ENCODE measurements around the gene NCKAP5.

The NCKAP5 gene

GRCh38 chr2:132652474-132652873 is 915.8 kb downstream of the NCKAP5 start:
- DNase-seq (ENCODE audit: low read depth in 1 of 2, low spot score in 1 of 2) = no peak

DNA sequence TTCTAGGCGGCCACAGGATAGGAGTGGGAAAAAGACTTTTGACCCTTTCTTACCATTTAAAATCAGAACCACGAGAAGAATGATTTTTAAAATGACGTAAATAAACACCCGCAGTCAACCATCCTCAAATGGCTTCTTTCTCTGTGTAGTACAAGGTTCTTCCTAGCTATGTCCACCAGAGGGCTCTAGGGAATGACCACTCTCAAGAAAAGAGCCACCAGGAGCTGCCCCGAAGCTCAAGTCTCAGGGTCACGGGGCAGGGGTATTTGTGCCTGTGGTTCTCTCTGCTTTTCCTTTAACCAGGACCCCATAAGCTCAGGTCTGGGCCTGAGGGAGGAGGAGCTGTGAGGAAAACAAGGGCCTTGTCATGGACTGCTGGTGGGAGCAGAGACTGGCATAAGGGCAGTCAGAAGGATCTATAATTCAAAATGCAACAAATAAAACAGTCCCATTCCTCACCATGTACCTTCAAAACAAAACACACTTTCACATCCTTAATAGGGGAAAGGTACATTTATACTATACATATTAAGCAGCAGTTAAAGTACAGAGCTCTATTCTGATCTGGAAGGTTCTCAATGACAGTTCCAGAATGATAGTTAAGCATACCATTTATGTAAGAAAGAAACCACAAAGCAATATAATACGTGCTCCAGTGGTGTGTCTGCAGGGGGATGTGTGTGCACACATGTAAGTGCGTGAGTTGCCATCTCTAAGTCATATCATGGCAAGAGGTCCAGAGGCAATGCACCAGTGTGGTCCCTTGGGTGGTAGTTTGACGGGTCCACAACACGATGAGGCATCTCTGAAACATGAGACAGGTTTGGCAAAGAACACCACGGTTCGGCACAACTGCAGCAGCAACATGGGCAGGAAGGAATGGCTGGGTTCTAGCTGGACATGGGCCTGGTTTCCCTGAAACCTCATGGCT is 916.9 kb downstream of the NCKAP5 start:
- DNase-seq (ENCODE audit: low read depth in 1 of 2, low spot score in 1 of 2) = no peak

GRCh38 chr2:132646540-132647108 is 921.6 kb downstream of the NCKAP5 start:
- no peak for DNase-seq (ENCODE audit: low read depth in 1 of 2, low spot score in 1 of 2)

GRCh38 chr2:132645722-132646539 is 922.3 kb downstream of the NCKAP5 start:
- no peak for DNase-seq (ENCODE audit: low read depth in 1 of 2, low spot score in 1 of 2)

GRCh38 chr2:132645176-132645575 is 923.1 kb downstream of the NCKAP5 start:
- DNase-seq (ENCODE audit: low read depth in 1 of 2, low spot score in 1 of 2) = no peak

DNA sequence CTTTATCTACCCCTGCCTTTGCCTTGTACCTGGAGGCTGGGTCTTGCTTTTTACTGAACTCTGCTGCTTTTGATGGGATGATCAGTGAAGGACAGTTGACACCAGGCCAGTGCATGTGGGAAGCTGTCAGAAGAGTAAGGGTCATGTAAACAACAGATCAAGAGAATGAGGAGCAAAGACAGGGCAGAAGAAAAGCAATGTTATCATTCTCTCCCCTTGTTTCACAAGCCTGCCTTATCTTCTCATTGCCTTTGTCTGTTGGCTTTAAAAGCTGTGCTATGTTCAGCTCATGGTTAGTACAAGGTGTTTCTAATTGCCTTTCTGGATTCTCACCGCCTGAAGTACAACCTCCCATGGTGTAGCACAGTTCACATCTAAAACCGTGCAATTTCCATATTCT is 925.8 kb downstream of the NCKAP5 start:
- DNase-seq (ENCODE audit: low read depth in 1 of 2, low spot score in 1 of 2) = no peak

- DNase-seq (ENCODE audit: low read depth in 1 of 2, low spot score in 1 of 2) = no peak
Measured at GRCh38 chr2:132641819-132642218, 926.4 kb downstream of the NCKAP5 start.

DNA sequence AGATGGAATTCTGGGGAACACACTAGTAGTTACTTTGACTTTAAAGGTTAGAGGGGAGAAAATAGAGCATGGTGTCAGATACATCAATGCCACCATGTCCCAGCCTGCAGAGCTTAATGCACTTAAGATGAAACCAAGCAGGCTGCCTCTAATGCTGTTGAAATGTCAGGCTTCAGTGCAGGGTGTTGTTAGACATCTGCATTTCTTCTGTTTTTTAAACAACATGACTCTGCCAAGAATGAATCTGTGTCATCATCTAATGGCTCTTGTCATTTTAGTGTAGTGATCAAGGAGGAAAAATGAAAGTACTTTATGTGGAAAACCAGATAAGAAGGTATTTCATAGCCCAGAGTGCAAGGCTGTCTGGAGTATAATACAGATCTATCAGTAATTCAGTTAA is 928.1 kb downstream of the NCKAP5 start:
- DNase-seq (ENCODE audit: low read depth in 1 of 2, low spot score in 1 of 2) = no peak

DNA sequence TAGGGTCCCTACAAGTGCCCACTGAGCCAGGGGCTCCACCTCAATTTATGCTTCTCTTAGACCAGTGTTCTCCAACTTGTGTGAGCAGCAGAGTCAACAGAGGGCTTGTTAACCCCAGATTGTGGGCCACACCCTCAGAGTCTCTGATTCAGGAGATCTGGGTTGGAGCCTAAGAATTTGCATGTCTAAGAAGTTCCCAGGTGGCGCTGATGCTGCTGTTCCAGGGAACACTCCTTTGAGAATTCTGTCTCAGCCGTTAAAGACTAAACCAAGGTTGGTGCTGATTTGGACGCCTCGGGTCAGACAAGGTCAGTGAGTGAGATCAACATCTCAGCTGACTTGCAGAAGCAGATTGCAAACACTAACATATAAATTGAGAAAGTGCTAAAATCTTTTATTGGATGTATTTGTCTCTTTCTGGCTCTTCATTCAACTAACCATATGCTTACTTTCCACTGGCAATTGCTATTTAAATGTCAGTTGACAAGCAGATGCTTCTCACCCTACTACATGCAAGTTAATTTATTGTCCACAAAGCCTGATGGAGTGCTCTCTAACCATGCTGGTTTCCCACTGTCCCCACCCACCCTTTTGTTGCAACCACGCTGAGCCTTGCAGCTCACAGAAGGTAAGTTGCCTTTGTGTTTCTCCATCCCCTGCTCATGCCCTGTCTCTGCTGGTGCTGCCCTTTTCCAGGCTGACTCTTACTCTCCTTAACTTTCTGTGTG is 929.8 kb downstream of the NCKAP5 start:
- no peak for DNase-seq (ENCODE audit: low read depth in 1 of 2, low spot score in 1 of 2)

GRCh38 chr2:132636346-132636745 is 931.9 kb downstream of the NCKAP5 start:
- DNase-seq (ENCODE audit: low read depth in 1 of 2, low spot score in 1 of 2) = no peak

DNA sequence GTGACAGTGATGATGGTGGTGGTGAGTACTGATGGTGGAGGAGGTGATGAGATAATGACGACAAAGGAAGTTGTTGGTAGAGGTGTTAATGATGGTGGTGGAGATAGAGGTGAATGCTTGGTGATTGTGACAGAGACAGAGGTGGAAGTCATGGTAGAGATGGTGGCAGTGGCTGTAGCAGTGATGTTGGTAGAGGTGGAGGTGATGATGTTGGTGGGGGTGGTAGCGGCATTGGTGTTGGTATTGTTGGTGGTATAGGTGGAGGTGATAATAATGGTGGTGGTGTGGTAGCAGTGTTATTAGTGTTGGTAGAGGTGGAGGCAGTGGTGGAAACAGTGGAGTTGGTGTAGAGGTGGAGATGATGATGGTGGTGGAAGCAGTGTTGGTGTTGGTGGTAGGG is 934.6 kb downstream of the NCKAP5 start:
- DNase-seq (ENCODE audit: low read depth in 1 of 2, low spot score in 1 of 2) = no peak

- no peak for DNase-seq (ENCODE audit: low read depth in 1 of 2, low spot score in 1 of 2)
Measured at GRCh38 chr2:132632000-132632649, 936.1 kb downstream of the NCKAP5 start.

DNA sequence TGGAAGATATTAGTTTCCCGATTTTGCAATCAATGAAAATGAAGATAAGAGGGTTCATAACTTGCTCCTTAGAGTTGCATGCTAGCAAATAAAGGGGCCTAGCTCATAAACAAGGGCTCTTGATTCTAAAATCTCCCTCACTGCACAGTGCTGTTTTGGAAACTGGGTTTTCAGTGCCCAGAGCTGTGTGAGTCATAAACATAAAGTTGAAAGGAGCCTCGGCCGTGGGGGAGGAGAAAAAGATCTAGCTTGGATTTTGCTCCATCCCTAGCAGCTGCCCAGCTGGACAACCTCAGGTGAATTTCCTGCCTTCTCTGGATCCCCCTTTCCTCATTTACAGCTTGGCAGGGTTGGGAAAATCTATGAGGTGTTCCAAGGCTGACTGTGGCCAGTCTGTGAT is 940.7 kb downstream of the NCKAP5 start:
- no peak for DNase-seq (ENCODE audit: low read depth in 1 of 2, low spot score in 1 of 2)

- DNase-seq (ENCODE audit: low read depth in 1 of 2, low spot score in 1 of 2) = no peak
Measured at GRCh38 chr2:132623096-132623839, 945.0 kb downstream of the NCKAP5 start.

All from activated CD4-positive, alpha-beta T cell treated with anti-CD3 and anti-CD28 coated beads, Interleukin-2, amount 50 U/mL, for 24 hours (primary cell).